GM18511 (cell line): ENCODE results near the gene PTGER1.

Experiments used
- ATAC-seq: cut with Tn5 transposase; IDR thresholded peaks from one replicate; pipeline ENCODE4 v1.9.1; 2021; ENCODE audit warnings: mild to moderate bottlenecking, moderate library complexity; ENCODE audit not compliant: unreplicated experiment

Gene PTGER1

GRCh38 chr19:14442891-14443631, 32.1 kb downstream of the PTGER1 start:
- no peak for ATAC-seq

GRCh38 chr19:14441041-14441938, 33.9 kb downstream of the PTGER1 start:
- no peak for ATAC-seq

- ATAC-seq = peak; percentile 87
These were observed 35.1 kb downstream of the PTGER1 start for GRCh38 chr19:14440049-14440448.

DNA sequence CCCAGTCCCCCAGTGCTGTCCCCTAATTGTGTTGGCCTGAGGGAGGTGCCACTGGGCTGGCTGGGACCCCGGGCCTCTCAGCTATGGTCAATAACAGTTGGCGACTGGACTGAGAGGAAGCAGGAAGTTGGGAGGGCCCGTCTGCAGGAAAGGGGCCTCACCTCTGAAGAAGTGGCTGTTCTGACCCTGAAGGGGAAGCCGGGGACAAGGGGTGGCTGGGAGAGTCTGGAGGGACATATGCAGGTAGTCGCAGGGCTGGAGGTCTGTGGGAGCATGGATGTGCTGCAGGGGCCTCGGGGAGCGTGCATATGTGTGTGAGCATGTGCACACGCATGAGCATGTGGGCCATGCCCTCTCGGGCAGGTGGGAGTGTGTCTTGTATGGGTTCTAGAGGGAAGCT, 36.1 kb downstream of the PTGER1 start:
- no peak for ATAC-seq

- ATAC-seq = no peak
These were observed 37.5 kb downstream of the PTGER1 start for GRCh38 chr19:14437578-14438140.

DNA sequence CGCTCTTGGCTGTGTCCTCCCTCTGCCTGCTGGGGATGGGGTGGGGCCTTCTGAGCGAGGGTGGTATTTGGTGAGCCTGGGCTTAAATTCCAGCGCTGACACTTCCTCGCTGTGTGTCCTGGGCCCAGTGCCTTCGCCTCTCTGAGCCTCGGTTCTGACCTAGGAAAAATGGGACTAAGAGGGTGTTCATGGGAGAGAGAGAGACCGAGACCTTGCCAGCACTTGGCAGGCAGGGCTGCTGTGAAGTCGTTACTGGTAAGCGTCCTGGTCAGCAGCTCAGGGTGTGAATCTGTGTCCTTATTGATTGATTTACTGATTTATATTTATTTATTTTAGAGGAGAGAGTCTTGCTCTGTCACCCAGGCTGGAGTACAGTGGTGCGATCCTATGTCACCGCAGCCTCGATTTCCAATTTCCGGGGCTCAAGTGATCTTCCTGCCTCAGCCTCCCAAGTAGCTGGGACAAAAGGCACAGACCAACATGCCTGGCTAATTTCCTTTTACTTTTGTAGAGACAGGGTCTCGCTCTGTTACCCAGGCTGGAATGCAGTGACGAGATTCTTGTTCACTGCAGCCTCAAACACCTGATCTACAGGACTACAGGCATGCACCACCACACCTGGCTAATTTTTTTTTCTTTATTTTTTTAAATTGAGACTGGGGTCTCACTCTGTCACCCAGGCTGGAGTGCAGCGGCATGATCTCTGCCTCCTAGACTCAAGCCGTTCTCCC, 39.7 kb downstream of the PTGER1 start:
- ATAC-seq = no peak

DNA sequence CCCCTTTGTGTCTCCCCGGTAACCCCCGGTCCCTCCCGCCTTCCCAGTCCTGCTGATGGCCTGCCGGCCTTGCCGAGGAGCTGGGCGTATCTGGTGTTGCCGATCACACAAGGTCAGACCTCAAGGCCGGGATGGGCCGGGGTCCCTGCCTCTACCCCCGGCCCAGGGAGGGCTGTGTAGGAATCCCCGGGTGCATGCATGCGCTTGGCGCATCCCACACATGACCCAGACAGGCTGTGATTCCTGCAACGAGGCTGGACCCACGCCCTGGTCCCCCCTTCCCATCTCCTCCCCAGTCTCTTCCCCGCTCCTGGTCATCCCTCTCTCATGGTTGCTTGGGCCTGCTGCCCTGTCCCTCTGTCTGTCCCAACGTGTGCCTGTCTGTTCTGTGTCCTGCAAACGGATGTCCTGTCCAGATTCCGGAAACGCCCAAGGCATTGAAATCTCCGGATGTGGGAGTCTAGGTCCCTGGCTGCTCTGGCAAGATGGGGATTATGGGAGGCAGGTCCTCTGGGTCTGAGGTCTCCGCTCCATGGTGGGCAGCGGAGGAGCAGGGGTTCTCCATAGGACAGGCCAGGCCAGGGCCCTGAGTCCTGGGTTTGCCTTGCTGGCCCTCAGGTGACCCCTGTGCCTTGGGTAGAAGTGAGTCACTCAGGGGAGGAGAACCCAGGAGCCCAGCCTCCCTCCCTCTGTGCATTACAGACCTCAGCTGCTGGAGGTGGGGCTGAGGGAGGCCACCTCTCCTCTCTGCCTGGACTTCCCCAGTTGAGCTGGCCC, 40.4 kb downstream of the PTGER1 start:
- ATAC-seq = no peak

DNA sequence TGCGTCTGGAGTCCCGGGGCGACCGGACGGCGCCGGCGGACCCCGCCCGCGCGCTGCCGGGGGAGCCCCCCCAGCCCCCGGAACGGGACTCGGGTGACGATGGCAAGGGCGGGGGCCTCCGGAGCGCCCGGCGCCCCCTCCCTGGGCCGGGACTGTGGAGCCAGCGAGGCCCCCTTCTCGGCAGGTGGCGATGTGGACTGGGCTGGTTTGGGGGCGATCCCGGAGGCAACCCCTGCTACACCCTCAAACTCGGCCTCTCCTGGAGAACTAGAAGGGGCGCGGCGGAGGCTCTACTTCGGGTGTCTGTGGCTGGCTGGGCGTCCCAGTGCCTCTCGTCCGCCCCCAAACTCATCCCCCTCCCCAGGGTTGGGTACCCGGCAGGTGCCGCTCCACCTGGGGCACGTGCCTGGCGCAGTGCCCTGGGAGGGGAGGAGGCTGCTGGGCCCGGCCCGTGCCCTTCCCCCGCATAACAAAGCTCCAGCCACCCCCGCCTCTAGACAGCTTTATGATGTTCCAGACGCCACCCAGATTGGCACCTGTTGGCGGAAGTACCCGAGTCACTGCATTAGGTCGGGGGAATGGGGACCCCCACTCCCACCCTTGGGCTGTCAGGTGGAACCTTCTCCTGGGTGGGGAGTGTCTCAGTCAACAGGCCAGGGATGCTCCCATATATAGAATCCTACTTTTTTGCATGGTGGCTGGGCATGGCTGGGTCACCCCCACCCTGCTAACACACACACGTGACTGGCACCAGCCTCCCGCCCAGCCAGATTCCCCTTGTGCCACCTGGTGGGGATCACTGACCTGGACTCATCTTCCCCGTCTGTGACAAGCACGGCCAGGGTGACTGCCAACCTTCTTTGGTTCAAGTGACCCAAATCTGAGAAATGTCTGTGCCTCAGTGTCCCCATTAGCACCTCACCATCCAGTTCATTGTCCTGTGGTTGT, 41.3 kb downstream of the PTGER1 start:
- ATAC-seq = peak; percentile 28

- peak; percentile 62 for ATAC-seq
These were observed 42.2 kb downstream of the PTGER1 start, which contains the start of gene PKN1 for GRCh38 chr19:14432791-14433553. Gene PKN1 (plus strand): TSS chr19:14433306. CDS start chr19:14433522, 216 bp downstream.

DNA sequence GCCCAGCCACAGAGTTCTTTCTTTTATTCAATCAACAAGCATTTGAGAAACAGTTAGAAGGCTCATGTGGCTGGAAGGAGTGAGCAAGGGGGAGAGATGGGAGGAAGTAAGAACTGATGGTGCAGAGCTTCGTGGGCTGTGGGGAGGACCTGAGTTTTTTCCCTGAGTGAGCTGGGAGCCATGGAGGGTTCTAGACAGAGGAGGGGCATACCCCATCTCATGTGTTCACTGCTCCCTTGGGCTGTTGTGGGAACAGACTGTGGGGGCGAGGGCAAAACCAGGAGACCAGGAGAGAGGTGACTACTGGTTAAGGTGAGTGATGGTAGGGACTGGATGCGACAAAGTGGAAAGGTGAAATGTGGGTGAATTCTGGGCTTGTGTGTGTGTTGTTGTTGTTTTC, 44.4 kb downstream of the PTGER1 start:
- no peak for ATAC-seq

DNA sequence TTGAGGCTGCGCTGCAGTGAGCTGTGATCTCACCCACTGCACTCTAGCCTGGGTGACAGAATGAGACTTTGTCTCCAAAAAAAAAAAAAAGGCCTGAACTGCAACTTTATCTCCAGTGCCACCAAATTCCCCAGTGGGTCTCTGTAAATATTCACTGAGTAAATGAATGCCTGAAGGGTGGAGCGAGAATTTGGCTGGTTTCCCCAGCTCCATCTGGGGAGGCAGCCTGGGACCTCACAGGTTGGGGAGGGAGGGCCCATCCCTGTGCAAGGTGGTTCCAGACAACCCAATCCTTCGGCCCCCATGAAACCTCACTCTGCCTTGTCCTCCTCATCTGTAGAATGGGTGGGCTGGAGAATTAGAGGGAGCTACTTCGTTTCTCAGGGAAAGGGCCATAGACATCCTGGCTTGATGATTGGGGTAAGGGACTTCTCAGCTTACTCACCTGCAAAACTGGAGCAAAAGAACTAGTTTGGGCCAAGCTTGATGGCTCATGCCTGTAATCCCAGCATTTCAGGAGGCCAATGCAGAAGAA, 46.2 kb downstream of the PTGER1 start:
- ATAC-seq = no peak

GRCh38 chr19:14427461-14427860, 47.7 kb downstream of the PTGER1 start:
- ATAC-seq = no peak

GRCh38 chr19:14425696-14426138, 49.4 kb downstream of the PTGER1 start:
- ATAC-seq = no peak
